Calu3 (cell line): ENCODE results near the gene EPX. TPM values are rescaled to one million over a fixed set of nuclear protein-coding genes. Genes with fewer than 3 reads are reported as not detected.
"Not testable (repeated sequence)": the region's sequence is repeated elsewhere in the genome, so short reads cannot be mapped to it uniquely, and the experiment has no call there.

ENCODE experiments used
- Bru-seq: library from RNA; stranded (reverse); fragments of 400-500 nt; gene quantifications from one replicate; lab custom pipeline; 2021; lab: Mats Ljungman, UMichigan
- BruChase-seq, 2 experiments: library from RNA; stranded (reverse); fragments of 400-500 nt; gene quantifications; one replicate each; lab custom pipeline; 2021; lab: Mats Ljungman, UMichigan
- BruUV-seq: library from RNA; stranded (reverse); fragments of 400-500 nt; replicated peaks from 2 replicates; lab custom pipeline; 2021; lab: Mats Ljungman, UMichigan
- CTCF ChIA-PET: fragments of 300-600 bp; sonication (Branson Sonifier 250); formaldehyde crosslinking; loops from one replicate; lab custom pipeline; 2022; ENCODE audit warnings: antibody characterized with exemption; lab: Charles Lee
- DNase-seq: peaks from one replicate; pipeline ENCODE4 v3.0.0; 2022
- H3K27ac Mint-ChIP-seq: one replicate; pipeline ENCODE4 v1.8.0; 2022; ENCODE audit warnings: mixed read lengths; ENCODE audit not compliant: unreplicated experiment
- H3K27me3 Mint-ChIP-seq: one replicate; pipeline ENCODE4 v1.8.0; 2022; ENCODE audit warnings: mixed read lengths; ENCODE audit not compliant: unreplicated experiment
- H3K36me3 Mint-ChIP-seq: one replicate; pipeline ENCODE4 v1.8.0; 2022; ENCODE audit warnings: mild to moderate bottlenecking, moderate library complexity, mixed read lengths; ENCODE audit not compliant: insufficient read depth, unreplicated experiment
- H3K4me1 Mint-ChIP-seq: one replicate; pipeline ENCODE4 v1.8.0; 2022; ENCODE audit warnings: mild to moderate bottlenecking, low read depth, mixed read lengths; ENCODE audit not compliant: unreplicated experiment
- H3K4me3 Mint-ChIP-seq: one replicate; pipeline ENCODE4 v1.8.0; 2022; ENCODE audit warnings: mild to moderate bottlenecking, low read depth, moderate library complexity, mixed read lengths; ENCODE audit not compliant: unreplicated experiment
- H3K9me3 Mint-ChIP-seq: one replicate; pipeline ENCODE4 v1.8.0; 2022; ENCODE audit warnings: low read depth, mixed read lengths; ENCODE audit not compliant: unreplicated experiment
- CTCF ChIP-seq: fragments of 200-600 bp; IDR thresholded peaks from one replicate; pipeline ENCODE4 v1.8.0; 2022; ENCODE audit warnings: antibody characterized with exemption; ENCODE audit not compliant: unreplicated experiment
- intact Hi-C: fragments of 100-400 bp; cut with micrococcal nuclease; formaldehyde crosslinking; loops from one replicate; pipeline ENCODE4 v1.10.0; 2022; ENCODE audit not compliant: unreplicated experiment
- long read RNA-seq: library from polyadenylated mRNA; stranded (forward); transcript quantifications from one replicate; pipeline ENCODE4 v2.0.0, GENCODE V29; 2022
- total RNA-seq: library from RNA; stranded (reverse); gene quantifications from 2 replicates; pipeline ENCODE4 v1.2.3, GENCODE V29; 2022

The EPX gene
- total RNA-seq (not detected in 2 replicates), Bru-seq, nascent RNA (not detected), BruChase-seq, experiment 1, labeled RNA remaining after a 6-hour chase (not detected), BruChase-seq, experiment 2, labeled RNA remaining after a 2-hour chase (not detected)
- long read RNA-seq, partial matches to known transcripts, result 0 of 1 reads
- long read RNA-seq, other reads (novel, unspliced or antisense), result 1 of 1 reads

GRCh38 chr17:58192612-58193011 lies at the start of gene EPX:
Gene EPX (plus strand): TSS chr17:58192726. CDS start chr17:58192847, 121 bp downstream.
- Mint-ChIP-seq H3K27me3 (peaks cover 97% of the 10 kb centered on the region), H3K27ac (no peak within 1 kb of the TSS), H3K4me3 (no peak within 1 kb of the TSS), H3K4me1 (peaks cover 6% of the 10 kb centered on the region), H3K36me3 (no peaks in the 10 kb centered on the region), H3K9me3 (no peaks in the 10 kb centered on the region)
- intact Hi-C loops, result no loop called here
- CTCF ChIA-PET, result no interaction called here
- no peak for TF ChIP-seq CTCF
- DNase-seq, result no peak
- no TSS peak for BruUV-seq

GRCh38 chr17:58143335-58143734 lies 49.2 kb upstream of the EPX start:
- BruUV-seq, H3K36me3 Mint-ChIP-seq, H3K4me1 Mint-ChIP-seq, H3K27ac Mint-ChIP-seq, H3K4me3 Mint-ChIP-seq, H3K9me3 Mint-ChIP-seq, DNase-seq, intact Hi-C loops, CTCF ChIA-PET: not testable (repeated sequence)
- H3K27me3 Mint-ChIP-seq, result peaks cover 83% of the 10 kb centered on the region

GRCh38 chr17:58144801-58145200 lies 47.7 kb upstream of the EPX start:
- TF ChIP-seq CTCF, result no peak
- intact Hi-C loops, result no loop called here
- Mint-ChIP-seq H3K9me3 (peaks cover 3% of the 10 kb centered on the region), H3K27me3 (peaks cover 83% of the 10 kb centered on the region), H3K4me3 (no peak overlapping the region), H3K36me3 (no peaks in the 10 kb centered on the region), H3K27ac (no peak overlapping the region), H3K4me1 (no peaks in the 10 kb centered on the region)
- BruUV-seq, result no TSS peak
- CTCF ChIA-PET, result no interaction called here
- DNase-seq, result no peak

GRCh38 chr17:58147930-58148434 lies 44.5 kb upstream of the EPX start, which contains the start of gene OR4D1:
Gene OR4D1 (plus strand): TSS chr17:58148384. CDS start chr17:58155154, 6,770 bp downstream.
- Mint-ChIP-seq H3K9me3 (peaks cover 3% of the 10 kb centered on the region), H3K4me3 (no peak within 1 kb of the TSS), H3K36me3 (no peaks in the 10 kb centered on the region), H3K27me3 (peaks cover 88% of the 10 kb centered on the region), H3K4me1 (no peaks in the 10 kb centered on the region), H3K27ac (no peak within 1 kb of the TSS)
- CTCF ChIA-PET, result no interaction called here
- no peak for TF ChIP-seq CTCF
- BruUV-seq, result no TSS peak
- DNase-seq, result no peak
- intact Hi-C loops, result no loop called here

- Mint-ChIP-seq H3K36me3 (no peaks in the 10 kb centered on the region), H3K4me3 (no peak overlapping the region), H3K27me3 (peaks cover 90% of the 10 kb centered on the region), H3K27ac (no peak overlapping the region), H3K4me1 (no peaks in the 10 kb centered on the region), H3K9me3 (peaks cover 3% of the 10 kb centered on the region)
- intact Hi-C loops, result no loop called here
- no TSS peak for BruUV-seq
- CTCF ChIA-PET, result no interaction called here
- TF ChIP-seq CTCF, result no peak
- DNase-seq, result no peak
These were observed 43.9 kb upstream of the EPX start for GRCh38 chr17:58148609-58149008.
